ENCODE measurements around the gene IL2RG.

DNA sequence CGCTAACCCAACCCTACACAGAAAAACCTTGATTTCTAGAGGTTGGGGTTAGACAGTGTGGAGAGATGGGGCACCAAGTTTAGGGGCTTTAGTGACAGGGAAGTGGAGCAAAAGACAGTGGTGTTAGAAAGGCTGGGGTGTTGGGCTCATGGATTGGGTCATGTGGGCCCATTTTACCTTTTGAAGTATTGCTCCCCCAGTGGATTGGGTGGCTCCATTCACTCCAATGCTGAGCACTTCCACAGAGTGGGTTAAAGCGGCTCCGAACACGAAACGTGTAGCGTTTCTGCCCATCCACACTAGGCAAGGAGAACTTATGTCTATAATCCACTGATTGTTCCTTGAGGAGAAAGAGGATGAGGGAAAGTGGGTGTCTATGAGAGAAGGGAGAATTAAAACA is 2.3 kb downstream of the IL2RG start:
- TF ChIP-seq CTCF (conservative IDR thresholded peaks at IDR 0.05 in 1 of 2, IDR thresholded peaks at IDR 0.05 in 1 of 2; ENCODE audit: extremely low read depth in 1 of 2, insufficient read depth in 1 of 2, low read depth in 1 of 2, low read length in 2 of 2): no peak
- no peak for TF ChIP-seq EZH2 (IDR thresholded peaks at IDR 0.05; ENCODE audit: borderline replicate concordance, low read length)
